GM18867 (cell line): ENCODE measurements around the gene RALGPS2.

ENCODE experiments used
- ATAC-seq: cut with Tn5 transposase; IDR thresholded peaks from one replicate; pipeline ENCODE4 v1.9.1; 2021; ENCODE audit warnings: mild to moderate bottlenecking, moderate library complexity; ENCODE audit not compliant: unreplicated experiment

Gene RALGPS2

GRCh38 chr1:178724728-178725465, at the start of gene RALGPS2:
RALGPS2 (plus strand) TSS chr1:178725244; CDS start chr1:178776765, 51,521 bp downstream.
- ATAC-seq: peak; percentile 76

- ATAC-seq: no peak
Measured at GRCh38 chr1:178679237-178679636, 45.8 kb upstream of the RALGPS2 start.

GRCh38 chr1:178682429-178682828, 42.6 kb upstream of the RALGPS2 start:
- no peak for ATAC-seq

GRCh38 chr1:178682886-178683285, 42.2 kb upstream of the RALGPS2 start:
- ATAC-seq: no peak

GRCh38 chr1:178683291-178683690, 41.8 kb upstream of the RALGPS2 start:
- no peak for ATAC-seq

- ATAC-seq: peak; percentile 5
Measured at GRCh38 chr1:178684111-178684510, 40.9 kb upstream of the RALGPS2 start.

- peak; percentile 86 for ATAC-seq
Measured at GRCh38 chr1:178684542-178685000, 40.5 kb upstream of the RALGPS2 start.

GRCh38 chr1:178686407-178686806, 38.6 kb upstream of the RALGPS2 start:
- ATAC-seq: no peak

GRCh38 chr1:178688244-178688643, 36.8 kb upstream of the RALGPS2 start:
- no peak for ATAC-seq

- ATAC-seq: no peak
Measured at GRCh38 chr1:178689769-178690168, 35.3 kb upstream of the RALGPS2 start.

GRCh38 chr1:178690496-178690895, 34.5 kb upstream of the RALGPS2 start:
- ATAC-seq: no peak

GRCh38 chr1:178692564-178693327, 32.3 kb upstream of the RALGPS2 start:
- ATAC-seq: no peak

GRCh38 chr1:178693366-178693765, 31.7 kb upstream of the RALGPS2 start:
- ATAC-seq: no peak

- ATAC-seq: no peak
Measured at GRCh38 chr1:178694923-178695525, 30.0 kb upstream of the RALGPS2 start.

GRCh38 chr1:178702146-178702545, 22.9 kb upstream of the RALGPS2 start:
- ATAC-seq: no peak

- no peak for ATAC-seq
Measured at GRCh38 chr1:178704833-178705232, 20.2 kb upstream of the RALGPS2 start.

GRCh38 chr1:178706432-178706831, 18.6 kb upstream of the RALGPS2 start:
- ATAC-seq: no peak

GRCh38 chr1:178713259-178713658, 11.8 kb upstream of the RALGPS2 start:
- ATAC-seq: no peak

GRCh38 chr1:178714453-178714852, 10.6 kb upstream of the RALGPS2 start:
- ATAC-seq: no peak

- ATAC-seq: no peak
Measured at GRCh38 chr1:178716111-178716510, 8.9 kb upstream of the RALGPS2 start.

- no peak for ATAC-seq
Measured at GRCh38 chr1:178718520-178718919, 6.5 kb upstream of the RALGPS2 start.

GRCh38 chr1:178723546-178723945, 1.5 kb upstream of the RALGPS2 start:
- no peak for ATAC-seq
